ENCODE data around the gene GRIK2.

The GRIK2 gene

DNA sequence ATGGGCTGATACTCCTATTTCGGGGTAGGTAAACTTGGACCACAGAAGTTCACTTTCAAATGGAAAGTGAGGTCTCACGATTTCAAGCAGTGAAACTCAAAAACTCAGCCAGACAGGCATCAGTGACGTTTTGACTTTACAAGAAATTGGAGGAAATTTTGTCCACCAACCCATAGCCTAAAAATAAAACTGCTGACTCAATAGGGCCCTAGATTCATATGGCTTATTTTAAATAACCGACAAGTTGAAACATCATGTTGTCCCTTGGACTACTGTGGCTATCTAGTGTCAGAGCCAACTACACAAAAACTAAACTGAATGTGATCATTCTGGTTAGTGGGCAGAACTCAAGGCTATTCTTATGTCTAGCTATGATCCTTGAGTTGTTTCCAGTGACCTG lies 486.3 kb downstream of the GRIK2 start:
- TF ChIP-seq, protein P1, sequence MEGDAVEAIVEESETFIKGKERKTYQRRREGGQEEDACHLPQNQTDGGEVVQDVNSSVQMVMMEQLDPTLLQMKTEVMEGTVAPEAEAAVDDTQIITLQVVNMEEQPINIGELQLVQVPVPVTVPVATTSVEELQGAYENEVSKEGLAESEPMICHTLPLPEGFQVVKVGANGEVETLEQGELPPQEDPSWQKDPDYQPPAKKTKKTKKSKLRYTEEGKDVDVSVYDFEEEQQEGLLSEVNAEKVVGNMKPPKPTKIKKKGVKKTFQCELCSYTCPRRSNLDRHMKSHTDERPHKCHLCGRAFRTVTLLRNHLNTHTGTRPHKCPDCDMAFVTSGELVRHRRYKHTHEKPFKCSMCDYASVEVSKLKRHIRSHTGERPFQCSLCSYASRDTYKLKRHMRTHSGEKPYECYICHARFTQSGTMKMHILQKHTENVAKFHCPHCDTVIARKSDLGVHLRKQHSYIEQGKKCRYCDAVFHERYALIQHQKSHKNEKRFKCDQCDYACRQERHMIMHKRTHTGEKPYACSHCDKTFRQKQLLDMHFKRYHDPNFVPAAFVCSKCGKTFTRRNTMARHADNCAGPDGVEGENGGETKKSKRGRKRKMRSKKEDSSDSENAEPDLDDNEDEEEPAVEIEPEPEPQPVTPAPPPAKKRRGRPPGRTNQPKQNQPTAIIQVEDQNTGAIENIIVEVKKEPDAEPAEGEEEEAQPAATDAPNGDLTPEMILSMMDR (conservative IDR thresholded peaks at IDR 0.05; ENCODE audit: low read depth, low read length), result no peak
- DNase-seq (ENCODE audit: low read depth), result no peak

DNA sequence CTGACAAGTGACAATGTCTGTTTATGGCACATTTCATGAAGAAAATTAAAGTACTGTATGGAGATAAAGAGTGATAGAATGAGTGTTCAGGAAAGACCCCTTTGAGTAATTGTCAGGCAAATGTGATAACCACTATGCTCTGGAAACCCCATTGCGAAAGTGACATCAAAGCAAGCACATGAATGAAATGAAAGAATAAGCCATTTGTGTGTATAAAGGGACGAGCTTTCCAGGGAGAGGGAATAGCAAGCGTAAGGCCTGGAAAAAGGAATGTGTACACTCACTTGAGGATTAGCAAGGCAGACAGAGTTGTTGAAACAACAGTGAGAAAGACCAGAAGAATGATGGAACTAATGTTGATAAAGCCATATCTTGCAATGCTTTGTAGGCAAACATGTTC lies 490.0 kb downstream of the GRIK2 start:
- DNase-seq (ENCODE audit: low read depth), result no peak
- H3K4me3 ChIP-seq (ENCODE audit: low read length), result no peak overlapping the region
- TF ChIP-seq, protein P1 (conservative IDR thresholded peaks at IDR 0.05; ENCODE audit: low read depth, low read length), result no peak

More for the DNA sequence above, 486.3 kb downstream of the GRIK2 start:
- no peak overlapping the region for H3K4me3 ChIP-seq (ENCODE audit: low read length)

DNA sequence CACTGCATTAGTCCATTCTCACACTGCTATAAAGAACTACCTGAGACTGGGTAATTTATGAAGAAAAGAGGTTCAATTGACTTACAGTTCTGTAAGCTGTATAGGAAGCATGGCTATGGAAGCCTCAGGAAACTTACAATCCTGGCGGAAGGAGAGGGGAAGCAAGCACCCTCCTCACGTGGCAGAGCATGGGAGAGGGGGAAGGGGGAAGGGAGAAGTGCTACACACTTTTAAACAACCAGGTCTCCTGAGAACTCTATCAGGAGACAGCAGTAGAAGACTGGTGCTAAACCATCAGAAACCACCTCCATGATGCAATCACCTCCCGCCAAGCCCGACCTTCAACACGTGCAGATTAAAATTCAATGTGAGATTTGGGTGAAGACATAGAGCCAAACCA lies 494.0 kb downstream of the GRIK2 start:
- TF ChIP-seq, protein P1 (conservative IDR thresholded peaks at IDR 0.05; ENCODE audit: low read depth, low read length), result no peak
- no peak overlapping the region for H3K4me3 ChIP-seq (ENCODE audit: low read length)
- no peak for DNase-seq (ENCODE audit: low read depth)

DNA sequence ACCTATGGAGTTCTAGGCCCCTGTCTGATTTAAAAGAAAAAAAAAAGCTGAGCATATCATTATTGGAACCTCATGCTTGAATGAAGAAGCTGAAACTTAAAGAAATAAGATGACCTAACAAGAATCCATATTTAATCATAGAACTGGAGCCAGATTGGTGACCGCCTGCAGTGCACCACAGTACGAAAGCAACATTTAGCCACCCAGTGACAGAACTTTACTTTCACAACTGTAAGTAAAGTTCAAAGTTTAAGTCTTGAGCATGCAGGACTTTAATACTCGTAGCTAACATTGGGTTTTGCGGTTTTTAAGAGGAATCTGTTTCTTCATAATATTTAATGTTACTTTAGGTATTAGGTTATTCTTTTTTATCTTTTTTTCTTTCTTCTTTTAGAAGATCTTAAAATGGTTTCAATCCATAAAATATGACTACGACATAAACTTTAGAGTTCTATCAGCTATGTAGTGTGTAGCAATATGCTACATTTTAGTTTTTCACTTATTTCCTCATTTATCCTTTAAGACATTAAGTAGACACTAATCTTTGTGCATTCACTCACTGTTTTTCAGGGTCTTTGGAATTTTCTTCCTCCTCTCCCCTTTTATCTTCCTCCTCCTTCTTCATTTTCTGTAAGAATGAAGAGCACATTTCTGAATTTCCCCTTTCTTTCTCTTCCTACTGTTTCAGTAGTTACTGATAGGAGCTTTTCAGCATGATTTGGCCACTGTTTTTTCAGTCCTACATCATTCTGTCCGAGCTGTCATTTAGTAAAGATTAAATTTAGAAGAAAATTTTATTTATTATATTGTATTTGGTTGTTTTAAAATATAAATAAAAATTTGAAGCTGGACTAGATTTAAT lies 514.1 kb downstream of the GRIK2 start:
- TF ChIP-seq, protein P1 (conservative IDR thresholded peaks at IDR 0.05; ENCODE audit: low read depth, low read length), result no peak
- H3K4me3 ChIP-seq (ENCODE audit: low read length), result no peak overlapping the region
- no peak for DNase-seq (ENCODE audit: low read depth)

DNA sequence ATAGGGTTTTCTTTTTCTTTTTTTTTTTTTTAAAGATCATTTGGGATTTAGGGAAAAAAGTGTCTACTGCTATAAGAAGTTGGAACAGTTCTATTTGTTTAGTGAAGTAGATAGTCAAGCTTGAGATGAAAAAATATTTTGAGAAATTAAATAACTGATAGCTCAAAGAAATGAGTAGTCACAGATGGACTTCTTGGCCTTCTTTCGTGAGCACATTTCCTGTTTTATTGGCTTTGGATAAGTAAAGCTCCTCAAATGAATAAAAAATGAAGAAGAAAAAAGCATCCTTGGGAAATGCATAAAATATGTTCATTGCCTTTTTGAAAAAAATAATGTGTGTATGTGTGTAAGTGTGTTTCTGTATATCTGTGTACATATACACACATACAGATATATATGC lies 515.9 kb downstream of the GRIK2 start:
- no peak for DNase-seq (ENCODE audit: low read depth)
- no peak overlapping the region for H3K4me3 ChIP-seq (ENCODE audit: low read length)
- TF ChIP-seq, protein P1 (conservative IDR thresholded peaks at IDR 0.05; ENCODE audit: low read depth, low read length), result no peak

DNA sequence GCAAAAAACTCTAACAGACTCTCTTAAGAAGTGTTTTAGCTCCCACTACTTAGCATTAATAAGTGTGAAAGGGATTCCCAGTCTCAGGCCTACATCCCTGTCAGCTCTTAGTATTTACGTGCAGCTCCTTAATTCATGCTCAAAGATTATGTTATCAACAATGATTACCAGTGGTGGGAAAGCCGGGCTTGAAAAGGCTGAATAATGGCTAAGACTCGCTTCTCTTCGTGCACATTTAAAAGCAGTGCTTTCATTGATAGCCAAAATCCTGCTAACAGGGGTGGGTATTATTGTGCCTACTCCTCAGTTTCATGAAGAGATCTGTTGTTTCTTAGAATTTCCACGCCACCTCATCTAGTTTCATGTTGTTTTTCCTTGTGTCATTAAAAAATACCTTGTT lies 518.8 kb downstream of the GRIK2 start:
- TF ChIP-seq, protein P1 (conservative IDR thresholded peaks at IDR 0.05; ENCODE audit: low read depth, low read length), result no peak
- DNase-seq (ENCODE audit: low read depth), result no peak
- H3K4me3 ChIP-seq (ENCODE audit: low read length), result no peak overlapping the region

DNA sequence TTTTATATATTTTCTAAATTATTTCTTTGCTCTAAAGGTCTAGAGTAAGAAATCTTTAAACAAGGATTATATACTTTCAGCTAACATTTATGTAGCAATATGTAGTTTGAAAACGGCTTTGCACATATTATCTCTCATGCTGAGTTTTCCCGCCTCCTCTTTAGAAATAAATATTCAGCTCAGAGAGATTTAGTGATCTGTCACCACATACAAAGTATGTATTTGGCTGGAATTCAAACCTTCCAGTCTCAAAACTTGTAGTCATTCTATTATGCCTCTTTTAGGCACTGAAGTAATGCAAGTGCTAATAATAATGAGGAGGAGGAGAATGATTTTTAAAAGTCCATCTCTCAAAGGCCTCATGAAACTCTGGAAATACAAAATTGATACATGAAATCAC lies 525.0 kb downstream of the GRIK2 start:
- TF ChIP-seq, protein P1 (conservative IDR thresholded peaks at IDR 0.05; ENCODE audit: low read depth, low read length), result no peak
- no peak for DNase-seq (ENCODE audit: low read depth)
- H3K4me3 ChIP-seq (ENCODE audit: low read length), result no peak overlapping the region
